Erythroblast (primary cell): ENCODE measurements around the gene IPO13.

Experiments used
- GATA1 ChIP-seq: IDR thresholded peaks from 2 replicates; pipeline ENCODE4 v1.6.1; 2011; ENCODE audit warnings: low read depth, mild to moderate bottlenecking, control low read depth, low read length, moderate library complexity
- POLR2A ChIP-seq: IDR thresholded peaks from 2 replicates; pipeline ENCODE4 v1.6.1; 2011; ENCODE audit warnings: mild to moderate bottlenecking, low read length

DNA sequence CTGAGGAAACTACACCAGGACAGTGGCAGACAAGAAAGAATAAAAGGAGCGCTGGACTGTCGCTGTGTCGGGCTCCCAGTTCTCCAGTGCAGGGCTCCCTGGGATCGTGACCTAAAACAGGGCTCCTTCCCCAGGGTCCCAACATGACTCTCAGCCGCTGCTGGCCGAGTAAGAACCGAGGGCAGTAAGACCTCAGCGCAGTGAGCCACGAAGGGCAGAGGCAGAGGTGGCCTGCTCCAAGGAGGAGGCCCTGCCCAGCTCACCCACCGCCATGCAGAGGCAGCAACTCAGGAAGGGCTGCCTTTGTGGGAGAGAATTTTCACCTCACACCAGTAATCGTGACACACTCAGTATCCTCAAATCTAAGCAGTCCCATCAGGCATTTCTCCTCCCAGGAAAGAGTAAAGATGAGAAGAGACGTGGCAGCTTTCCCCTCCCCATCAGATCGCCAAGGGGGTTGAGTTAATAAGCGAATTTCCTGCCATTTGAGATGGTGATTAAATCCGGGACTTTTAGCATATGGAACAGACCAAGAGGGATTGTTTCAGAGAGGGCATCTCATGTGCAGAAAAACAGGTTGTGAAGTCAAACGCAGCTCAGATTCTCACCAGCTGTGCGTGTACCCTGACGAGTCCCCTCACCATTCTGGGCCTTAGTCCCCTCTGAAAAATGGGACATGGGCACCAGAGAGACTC lies 32.9 kb upstream of the IPO13 start:
- TF ChIP-seq POLR2A (no peak), GATA1 (no peak)
